ENCODE data around the gene AP2B1.

DNA sequence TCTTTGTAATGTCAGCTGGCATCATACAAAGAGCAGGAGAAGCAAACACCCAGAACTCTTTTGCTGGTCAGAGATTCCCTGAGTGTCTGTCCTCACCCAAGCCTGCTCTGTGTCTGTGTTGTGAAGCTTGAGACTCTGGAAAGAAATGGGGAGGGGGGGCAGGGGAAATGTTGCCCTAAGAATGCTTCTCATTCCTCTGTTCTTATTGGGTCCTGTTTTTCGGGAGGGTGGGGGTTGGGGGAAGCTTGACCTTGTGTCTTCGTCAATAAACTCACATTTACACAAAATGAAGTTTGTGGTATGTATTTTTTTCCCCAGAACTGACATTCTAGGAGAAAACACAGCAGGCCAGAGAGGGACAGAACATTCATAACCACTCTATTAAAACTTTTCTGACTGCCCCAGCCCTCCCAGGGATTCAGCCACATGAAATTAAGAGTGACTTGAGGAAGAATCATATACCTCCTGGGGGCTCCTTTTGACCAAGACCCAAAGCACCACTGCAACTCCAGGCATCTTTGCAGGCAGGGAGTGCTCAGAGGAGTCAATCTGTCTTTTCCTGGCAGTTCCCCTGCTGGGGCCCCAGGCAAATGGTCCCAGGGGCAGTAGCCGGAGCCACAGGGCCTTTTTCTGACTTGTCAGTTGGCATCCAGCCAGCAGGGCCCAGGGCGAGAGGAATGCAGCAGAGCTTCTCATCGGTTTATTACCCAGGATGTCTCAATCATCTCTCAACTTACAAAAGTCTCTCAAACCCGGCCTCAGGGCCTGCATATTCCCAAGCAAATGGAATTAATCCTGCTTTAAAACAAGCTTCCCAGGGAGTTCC, 139.2 kb downstream of the AP2B1 start:
- TF ChIP-seq POLR2A (IDR thresholded peaks at IDR 0.05; ENCODE audit: low read depth, low read length) (no peak), POLR2AphosphoS5 (IDR thresholded peaks at IDR 0.05; ENCODE audit: low read depth, low read length) (no peak), SPI1 (IDR thresholded peaks at IDR 0.05; ENCODE audit: low read depth, low read length) (no peak), TAF1 (IDR thresholded peaks at IDR 0.05; ENCODE audit: low read depth, low read length) (no peak), PAX5 (IDR thresholded peaks at IDR 0.05; ENCODE audit: insufficient read depth, low read length, severe bottlenecking) (no peak), POU2F2 (IDR thresholded peaks at IDR 0.05; ENCODE audit: low read depth, low read length) (no peak)

All from GM12891 (cell line).